Panc1 (cell line): ENCODE data around the gene TRIM43B. TPM values are rescaled to one million over a fixed set of nuclear protein-coding genes. Genes with fewer than 3 reads are reported as not detected.
"Not testable (repeated sequence)": the region's sequence is repeated elsewhere in the genome, so short reads cannot be mapped to it uniquely, and the experiment has no call there.

Experiments
- ATAC-seq: fragments of 200-7000 bp; cut with Tn5 transposase; 2 replicates; pipeline ENCODE4 v1.9.1; 2020; ENCODE audit warnings: mild to moderate bottlenecking, moderate library complexity
- BruUV-seq: library from RNA; stranded (reverse); fragments of 400-500 nt; replicated peaks from 2 replicates; lab custom pipeline; 2021; lab: Mats Ljungman, UMichigan
- CTCF ChIA-PET: fragments of 300-600 bp; sonication (Branson Sonifier 250); formaldehyde crosslinking; loops from one replicate; lab custom pipeline; 2022; ENCODE audit warnings: antibody characterized with exemption; lab: Charles Lee
- POLR2A ChIA-PET: fragments of 300-600 bp; sonication (Branson Sonifier 250); formaldehyde crosslinking; loops from one replicate; lab custom pipeline; 2022; ENCODE audit warnings: antibody characterized with exemption; lab: Charles Lee
- DNase-seq: peaks from one replicate; pipeline ENCODE4 v3.0.0-alpha.2; 2010; ENCODE audit warnings: low read depth, low spot score
- H3K27ac ChIP-seq: 2 replicates; pipeline ENCODE4 v1.5.1; 2011; ENCODE audit warnings: mild to moderate bottlenecking, low read length, inconsistent platforms
- H3K27me3 ChIP-seq: fragments of 200-500 bp; sonication (Bioruptor generic); 2 replicates; pipeline ENCODE4 v1.6.0; 2014; ENCODE audit warnings: low read length, inconsistent platforms; ENCODE audit not compliant: control insufficient read depth, insufficient read depth
- H3K36me3 ChIP-seq: fragments of 200-500 bp; sonication (Bioruptor generic); 2 replicates; pipeline ENCODE4 v1.5.1; 2014; ENCODE audit warnings: inconsistent platforms, mild to moderate bottlenecking, low read length, moderate library complexity; ENCODE audit not compliant: control insufficient read depth, insufficient read depth
- H3K4me1 ChIP-seq: 2 replicates; pipeline ENCODE4 v1.5.1; 2011; ENCODE audit warnings: inconsistent platforms, mild to moderate bottlenecking, low read length, moderate library complexity; ENCODE audit not compliant: control insufficient read depth, insufficient read depth
- H3K4me3 ChIP-seq, 2 experiments: 2 replicates each; pipeline ENCODE4 v1.5.1; 2011 to 2012; ENCODE audit warnings: low read depth in 2 of 2, low read length in 2 of 2, mild to moderate bottlenecking in 2 of 2, inconsistent platforms in 1 of 2, moderate library complexity in 1 of 2
- H3K9me3 ChIP-seq: fragments of 200-500 bp; sonication (Bioruptor generic); 2 replicates; pipeline ENCODE4 v1.5.1; 2014; ENCODE audit warnings: low read depth, mild to moderate bottlenecking, inconsistent platforms, low read length, moderate library complexity; ENCODE audit not compliant: control insufficient read depth, insufficient read depth
- in situ Hi-C: cut with HindIII; loops from 2 replicates; pipeline ENCODE4 v1.10.0; 2016; ENCODE audit warnings: low sequenced_read_pairs, low pct_unique_long_range_greater_than_20kb
- intact Hi-C: fragments of 100-400 bp; cut with micrococcal nuclease; formaldehyde crosslinking; loops from one replicate; pipeline ENCODE4 v1.10.0; 2022; ENCODE audit not compliant: unreplicated experiment
- total RNA-seq: library from RNA; stranded (reverse); gene quantifications from one replicate; pipeline ENCODE4 v1.2.1, GENCODE V29; 2021; ENCODE audit not compliant: unreplicated experiment

TRIM43B gene
- total RNA-seq, 1 experiment from 2014 or later: not detected

DNA sequence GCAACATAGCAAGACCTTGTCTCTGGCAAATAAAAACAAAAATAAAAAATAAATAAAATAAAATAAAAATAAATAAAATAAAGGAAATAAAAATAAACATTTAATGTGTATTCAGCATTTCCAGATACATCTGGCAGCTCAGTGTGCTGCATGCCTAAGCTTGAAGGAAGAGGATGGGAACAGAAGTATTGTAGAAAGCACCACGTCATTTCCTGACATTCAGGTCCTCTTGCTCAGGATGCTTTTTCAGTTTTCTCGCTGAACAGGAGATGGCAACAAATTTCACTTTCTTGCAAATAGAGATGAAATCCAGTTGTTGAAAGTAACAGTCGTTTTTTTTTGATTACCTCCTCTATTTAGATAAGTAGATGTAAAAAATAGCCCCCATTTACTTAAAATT lies 21.3 kb downstream of the TRIM43B start:
- H3K9me3 ChIP-seq, H3K27me3 ChIP-seq, H3K36me3 ChIP-seq, CTCF ChIA-PET, ATAC-seq, H3K27ac ChIP-seq, BruUV-seq, H3K4me1 ChIP-seq, POLR2A ChIA-PET, in situ Hi-C loops, H3K4me3 ChIP-seq, intact Hi-C loops, DNase-seq: not testable (repeated sequence)

GRCh38 chr2:95445317-95445716 lies 39.2 kb downstream of the TRIM43B start:
- H3K4me3 ChIP-seq, CTCF ChIA-PET, intact Hi-C loops, H3K9me3 ChIP-seq, POLR2A ChIA-PET, H3K27me3 ChIP-seq, ATAC-seq, H3K27ac ChIP-seq, in situ Hi-C loops, H3K36me3 ChIP-seq, BruUV-seq, H3K4me1 ChIP-seq, DNase-seq: not testable (repeated sequence)

DNA sequence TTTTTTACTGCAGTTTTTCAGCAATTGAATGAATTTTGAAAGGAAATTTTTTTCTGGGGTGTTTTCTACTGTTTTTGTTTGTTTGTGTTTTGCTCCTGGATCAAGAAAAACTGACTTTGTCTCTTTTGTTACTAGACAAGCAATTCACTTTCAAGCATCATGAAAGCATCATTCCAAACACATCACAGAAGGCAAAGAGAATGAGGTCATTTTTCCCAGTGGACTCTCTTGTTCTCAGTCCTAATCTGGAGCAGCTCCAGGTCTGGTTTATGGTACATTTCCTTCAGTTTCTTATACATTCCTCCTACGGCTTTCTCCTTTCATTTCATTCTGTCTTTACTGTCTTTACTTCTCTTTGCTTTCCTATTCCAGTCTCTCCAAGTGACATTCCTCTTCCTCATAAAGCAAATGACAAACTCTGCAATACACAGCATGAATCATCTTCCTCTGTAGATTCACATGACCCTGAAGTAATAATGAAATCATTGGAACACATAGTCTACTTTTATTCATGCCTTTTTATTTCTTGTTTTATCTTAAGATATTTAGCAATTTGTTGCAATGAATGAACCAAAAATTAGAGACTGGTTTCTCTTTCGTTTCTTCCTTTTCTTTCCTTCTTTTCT lies 42.0 kb downstream of the TRIM43B start:
- H3K4me1 ChIP-seq, POLR2A ChIA-PET, BruUV-seq, H3K27ac ChIP-seq, H3K4me3 ChIP-seq, H3K27me3 ChIP-seq, H3K36me3 ChIP-seq, in situ Hi-C loops, intact Hi-C loops, H3K9me3 ChIP-seq, DNase-seq, CTCF ChIA-PET: not testable (repeated sequence)
- peak; percentile 56; the same call in 1 of the 2 replicates for ATAC-seq

DNA sequence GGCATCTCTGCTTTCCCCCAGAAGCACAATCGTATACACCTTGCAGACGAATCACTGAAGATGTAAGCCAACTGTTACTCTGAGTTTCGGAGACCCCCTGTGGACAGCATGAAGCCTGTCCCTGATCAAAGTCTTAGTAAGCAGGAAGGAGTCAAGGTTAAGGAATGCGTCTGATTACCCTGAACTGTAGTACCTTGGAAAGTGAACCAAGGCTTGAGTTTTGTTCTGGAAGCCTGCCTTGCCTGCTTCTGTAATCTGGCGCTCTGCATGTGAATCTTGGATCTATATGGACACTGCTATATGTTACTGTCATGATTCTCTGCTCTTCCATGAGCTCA lies 48.7 kb downstream of the TRIM43B start:
- DNase-seq, POLR2A ChIA-PET, H3K9me3 ChIP-seq, H3K4me3 ChIP-seq, H3K36me3 ChIP-seq, H3K27me3 ChIP-seq, H3K4me1 ChIP-seq, H3K27ac ChIP-seq, intact Hi-C loops, BruUV-seq, in situ Hi-C loops, CTCF ChIA-PET: not testable (repeated sequence)
- ATAC-seq: peak; percentile 59

DNA sequence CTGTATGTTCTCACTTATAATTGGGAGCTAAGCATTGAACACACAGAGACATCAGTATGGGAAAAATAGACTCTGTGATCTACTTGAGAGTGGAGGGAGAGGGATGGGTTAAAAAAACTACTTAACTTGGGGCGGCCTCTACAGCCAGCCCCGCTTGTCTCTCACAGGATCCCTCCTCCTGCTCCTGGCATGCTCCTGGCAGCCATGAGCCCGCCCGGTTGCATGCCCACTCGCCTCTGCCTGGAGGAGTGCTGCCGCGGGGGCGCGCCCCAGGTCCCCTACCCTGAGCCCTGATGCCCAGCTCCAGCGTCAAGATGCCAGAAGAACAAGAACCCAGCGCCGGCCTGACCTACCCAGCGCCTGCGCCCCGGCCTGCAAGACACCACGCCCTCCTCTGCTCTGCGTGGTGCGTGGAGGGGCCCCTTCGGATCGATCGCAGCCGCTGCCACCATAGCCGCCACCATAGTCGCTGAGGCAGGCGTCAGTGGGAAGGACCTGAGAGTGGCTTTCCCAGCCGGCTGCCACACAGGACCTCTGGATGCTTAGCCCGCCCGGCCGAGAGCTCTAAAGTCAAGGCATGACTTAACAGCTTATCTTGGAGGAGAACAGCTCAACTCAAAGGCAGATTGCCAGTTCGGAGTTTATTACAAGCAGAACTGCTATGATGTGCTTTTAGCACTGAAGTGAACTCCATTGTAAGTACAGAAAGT lies 49.2 kb downstream of the TRIM43B start:
- intact Hi-C loops, H3K36me3 ChIP-seq, BruUV-seq, H3K27me3 ChIP-seq, H3K9me3 ChIP-seq, in situ Hi-C loops, DNase-seq, CTCF ChIA-PET, H3K27ac ChIP-seq, H3K4me1 ChIP-seq, H3K4me3 ChIP-seq, POLR2A ChIA-PET: not testable (repeated sequence)
- peak; percentile 80 for ATAC-seq

GRCh38 chr2:95434507-95435076 lies 50.0 kb downstream of the TRIM43B start:
- H3K4me3 ChIP-seq, H3K9me3 ChIP-seq, BruUV-seq, H3K4me1 ChIP-seq, H3K27me3 ChIP-seq, in situ Hi-C loops, POLR2A ChIA-PET, DNase-seq, CTCF ChIA-PET, H3K27ac ChIP-seq, intact Hi-C loops, H3K36me3 ChIP-seq: not testable (repeated sequence)
- ATAC-seq: peak; percentile 88

DNA sequence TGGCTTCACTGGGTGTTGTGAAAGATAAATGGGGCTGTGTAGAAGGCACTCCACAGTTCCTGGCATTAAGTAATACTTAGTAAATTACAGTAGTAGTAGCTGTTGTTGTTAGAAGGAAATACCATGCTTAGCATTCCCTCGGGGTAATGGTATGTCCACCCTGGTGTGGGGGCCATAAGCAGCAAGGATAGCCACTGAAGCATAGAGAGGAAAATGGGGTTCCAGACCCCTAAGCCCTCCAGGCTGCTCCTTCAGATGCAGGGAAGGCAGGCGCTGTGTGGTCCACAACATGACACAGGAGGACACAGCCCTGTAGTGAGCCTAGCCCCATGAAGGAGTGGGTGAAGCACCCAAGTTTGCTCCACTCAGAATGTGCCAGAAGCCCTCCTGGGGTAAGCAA lies 50.6 kb downstream of the TRIM43B start:
- H3K4me3 ChIP-seq, H3K27me3 ChIP-seq, H3K27ac ChIP-seq, H3K9me3 ChIP-seq, CTCF ChIA-PET, H3K4me1 ChIP-seq, BruUV-seq, DNase-seq, intact Hi-C loops, H3K36me3 ChIP-seq, POLR2A ChIA-PET, in situ Hi-C loops: not testable (repeated sequence)
- peak; percentile 4; the same call in 1 of the 2 replicates for ATAC-seq
